Esophagus squamous epithelium (tissue), 5 donors: ENCODE data around the gene CNTLN. TPM values are rescaled to one million over a fixed set of nuclear protein-coding genes. Genes with fewer than 3 reads are reported as not detected.

ENCODE experiments used
- DNase-seq: peaks from one replicate; lab custom pipeline; 2025; lab: John Stamatoyannopoulos, UW
- H3K27ac ChIP-seq, 4 donors: fragments of 200-600 bp; sonication (generic); one replicate each; pipeline ENCODE4 v1.5.1; 2016 to 2019; ENCODE audit warnings: mild to moderate bottlenecking in 1 of 4
- H3K27me3 ChIP-seq, 4 donors: fragments of 200-600 bp; sonication (generic); 1 replicate in 3 of 4; 2 replicates in 1 of 4; pipeline versions ENCODE4 v1.5.1 to v1.6.0; 2017 to 2021; ENCODE audit warnings: antibody characterized with exemption in 1 of 4
- H3K36me3 ChIP-seq, 3 donors: fragments of 200-600 bp; sonication (generic); one replicate each; pipeline ENCODE4 v1.5.1; 2016 to 2019
- H3K4me1 ChIP-seq, 3 donors: fragments of 200-600 bp; sonication (generic); one replicate each; pipeline ENCODE4 v1.5.1; 2017 to 2019
- H3K4me3 ChIP-seq, 4 donors: fragments of 200-600 bp; sonication (generic); 1 replicate in 3 of 4; 2 replicates in 1 of 4; pipeline ENCODE4 v1.5.1; 2016 to 2019; ENCODE audit warnings: mild to moderate bottlenecking in 2 of 4, moderate library complexity in 1 of 4
- H3K9me3 ChIP-seq, 3 donors: fragments of 200-600 bp; sonication (generic); one replicate each; pipeline ENCODE4 v1.5.1; 2016 to 2019
- CTCF ChIP-seq, 6 experiments: fragments of 450-650 bp in 4 of 6; fragments of 200-600 bp in 2 of 6; sonication (generic) in 2 of 6; IDR thresholded peaks; one replicate each; pipeline ENCODE4 v1.5.1; 2016 to 2019; ENCODE audit warnings: antibody characterized with exemption in 6 of 6, mild to moderate bottlenecking in 4 of 6, moderate library complexity in 4 of 6
- POLR2A ChIP-seq, 4 donors: fragments of 450-650 bp; IDR thresholded peaks; one replicate each; pipeline ENCODE4 v1.6.1; 2017; ENCODE audit warnings: antibody characterized with exemption in 4 of 4, mild to moderate bottlenecking in 4 of 4, moderate library complexity in 3 of 4
- WGBS, 2 donors: methylation state at CpG; one replicate each; pipeline ENCODE4 v1.1.5; 2018; 5-methylcytosine and 5-hydroxymethylcytosine counted together
- intact Hi-C: fragments of 100-400 bp; cut with DNase I; formaldehyde crosslinking; loops from one replicate; pipeline ENCODE4 v1.15.0; 2022
- total RNA-seq, 4 donors: library from RNA; depleted of rRNA; stranded (reverse); fragments of >200 nt; gene quantifications; one replicate each; pipeline ENCODE4 v1.1.0, GENCODE V29; 2016
- donor health status: DM: yes; HTN: yes; CAD: no.

CNTLN gene
- total RNA-seq, 4 donors from 2014 or later = 0.80 to 8.2 (median 5.1) TPM

- Histone ChIP-seq H3K4me3 (no peak overlapping the region), H3K4me1 (no peaks in the 10 kb centered on the region), H3K27me3 (no peaks in the 10 kb centered on the region), H3K27ac (no peak overlapping the region), H3K9me3 (no peaks in the 10 kb centered on the region), H3K36me3 (peaks cover 0 to 3% (median 0%) of the 10 kb centered on the region in 3 donors)
- DNase-seq = no peak
- intact Hi-C loops = no loop called here
- 84 to 86% methylated on average over 1 of the region's 1 CpG for WGBS, 2 donors
- TF ChIP-seq POLR2A (IDR thresholded peaks at IDR 0.05) (no peak), CTCF (IDR thresholded peaks at IDR 0.05) (no peak)
These were observed 356.9 kb downstream of the CNTLN start for GRCh38 chr9:17491780-17492179.

DNA sequence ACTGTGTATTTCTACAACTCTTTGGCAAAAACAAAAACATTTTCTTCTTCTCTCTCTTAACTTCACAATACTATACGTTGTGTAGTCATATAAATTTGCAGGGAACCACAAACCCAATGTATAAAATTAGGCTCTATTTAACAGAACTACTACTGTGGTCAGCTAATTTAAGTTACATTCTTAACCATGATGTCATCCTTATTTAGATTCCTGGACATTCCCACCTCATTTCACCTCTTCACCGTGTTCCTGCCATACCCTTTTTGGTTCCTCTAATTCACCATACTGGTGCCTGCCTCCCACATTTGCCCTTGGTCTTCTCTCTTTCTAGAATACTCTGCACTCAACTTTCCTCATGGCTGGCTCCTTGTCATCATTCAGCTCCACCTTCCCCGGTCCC, 368.4 kb downstream of the CNTLN start:
- Histone ChIP-seq H3K36me3 (no peaks in the 10 kb centered on the region), H3K9me3 (no peaks in the 10 kb centered on the region), H3K4me1 (no peaks in the 10 kb centered on the region), H3K27ac (no peak overlapping the region), H3K27me3 (no peaks in the 10 kb centered on the region), H3K4me3 (no peak overlapping the region)
- intact Hi-C loops = no loop called here
- no peak for TF ChIP-seq POLR2A (IDR thresholded peaks at IDR 0.05)
- TF ChIP-seq CTCF (IDR thresholded peaks at IDR 0.05) = no peak
- no peak for DNase-seq
- 90 to 92% methylated on average over 3 of the region's 3 CpGs for WGBS, 2 donors

DNA sequence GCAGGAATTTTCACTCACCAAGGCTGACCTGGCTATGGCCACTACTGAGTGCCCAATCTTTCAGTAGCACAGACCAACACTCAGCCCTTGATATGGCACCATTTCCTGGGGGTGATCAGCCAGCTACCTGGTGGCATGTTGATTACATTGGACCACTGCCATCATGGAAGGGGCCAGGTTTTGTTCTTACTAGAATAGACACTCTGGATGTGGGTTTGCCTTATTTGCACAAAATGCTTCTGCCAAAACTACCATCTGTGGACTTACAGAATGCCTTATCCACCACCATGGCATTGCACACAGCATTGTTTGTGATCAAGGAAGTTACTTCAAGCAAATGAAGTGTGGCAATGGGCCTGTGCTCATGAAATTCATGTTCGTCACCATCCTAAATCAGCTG, 374.3 kb downstream of the CNTLN start:
- DNase-seq = no peak
- no peaks in the 10 kb centered on the region for H3K36me3 ChIP-seq
- no peaks in the 10 kb centered on the region for H3K4me1 ChIP-seq
- no peak overlapping the region for H3K27ac ChIP-seq
- H3K9me3 ChIP-seq = no peaks in the 10 kb centered on the region
- no peaks in the 10 kb centered on the region for H3K27me3 ChIP-seq
- TF ChIP-seq POLR2A (IDR thresholded peaks at IDR 0.05) (no peak), CTCF (IDR thresholded peaks at IDR 0.05) (no peak)
- intact Hi-C loops = no loop called here
- no peak overlapping the region for H3K4me3 ChIP-seq
- WGBS, 2 donors = no CpG with 5 or more reads among the region's 1 CpG

DNA sequence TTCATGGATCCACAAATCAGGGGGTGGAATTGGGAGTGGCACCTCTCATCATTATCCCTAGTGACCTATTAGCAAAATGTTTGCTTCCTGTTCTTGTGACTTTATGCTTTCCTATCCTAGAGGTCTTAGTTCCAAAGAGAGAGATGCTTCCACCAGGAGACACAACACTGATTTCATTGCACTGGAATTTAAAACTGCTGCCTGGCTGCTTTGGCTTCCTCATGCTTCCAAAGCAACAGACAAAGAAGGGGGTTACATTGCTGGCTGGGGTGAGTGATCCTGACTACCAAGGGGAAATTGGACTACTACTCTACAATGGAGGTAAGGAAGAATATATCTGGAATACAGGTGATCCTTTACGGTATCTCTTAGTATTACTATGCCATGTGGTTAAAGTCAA, 374.9 kb downstream of the CNTLN start:
- Histone ChIP-seq H3K27me3 (no peaks in the 10 kb centered on the region), H3K36me3 (no peaks in the 10 kb centered on the region), H3K9me3 (no peaks in the 10 kb centered on the region), H3K4me3 (no peak overlapping the region), H3K27ac (no peak overlapping the region), H3K4me1 (no peaks in the 10 kb centered on the region)
- intact Hi-C loops = no loop called here
- DNase-seq = no peak
- TF ChIP-seq CTCF (IDR thresholded peaks at IDR 0.05) (no peak), POLR2A (IDR thresholded peaks at IDR 0.05) (no peak)
- whole genome bisulfite sequencing, 2 donors = 100% methylated on average over 1 of the region's 1 CpG; no CpG with 5 or more reads in 1 of the 2 donors

DNA sequence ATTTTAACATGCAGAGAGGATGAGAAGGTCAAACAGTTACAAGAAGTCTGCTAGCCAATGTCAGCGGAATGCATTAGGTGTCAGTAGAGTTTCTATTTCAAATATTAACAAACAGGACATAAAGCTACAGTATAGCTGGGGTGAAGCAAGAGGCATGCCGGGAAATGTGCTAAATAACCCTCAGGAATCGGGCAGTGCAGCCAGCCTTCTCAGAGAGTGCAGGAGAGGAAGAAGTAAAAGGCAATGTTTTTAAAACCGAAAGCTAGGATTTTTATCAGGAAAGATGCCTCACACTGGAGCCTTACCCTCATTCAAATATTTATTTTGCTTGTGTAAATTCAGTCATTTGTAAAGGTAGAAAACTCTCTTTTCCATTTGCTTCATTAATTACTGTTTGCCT, 384.9 kb downstream of the CNTLN start:
- no peak for TF ChIP-seq POLR2A (IDR thresholded peaks at IDR 0.05)
- TF ChIP-seq CTCF (IDR thresholded peaks at IDR 0.05) = no peak
- no peaks in the 10 kb centered on the region for H3K27me3 ChIP-seq
- H3K27ac ChIP-seq = no peak overlapping the region
- H3K9me3 ChIP-seq = no peaks in the 10 kb centered on the region
- H3K4me1 ChIP-seq = no peaks in the 10 kb centered on the region
- WGBS, 2 donors = 14 to 18% methylated on average over 4 of the region's 4 CpGs
- intact Hi-C loops = no loop called here
- peak overlapping the region in 1 of 4 donors; percentile 12 for H3K4me3 ChIP-seq
- H3K36me3 ChIP-seq = no peaks in the 10 kb centered on the region
- DNase-seq = no peak
